Endothelial cell (in vitro differentiated cells): Measurements from ENCODE around the gene ATP8A2. TPM values are rescaled to one million over a fixed set of nuclear protein-coding genes. Genes with fewer than 3 reads are reported as not detected.

Experiments
- DNase-seq: peaks from one replicate; pipeline ENCODE4 v3.0.0; 2021; ENCODE audit warnings: low spot score
- H3K27ac Mint-ChIP-seq: one replicate; pipeline ENCODE4 v1.8.0; 2021; ENCODE audit warnings: mixed read lengths, inconsistent platforms; ENCODE audit not compliant: unreplicated experiment
- H3K27me3 Mint-ChIP-seq: one replicate; pipeline ENCODE4 v1.8.0; 2021; ENCODE audit warnings: mild to moderate bottlenecking, moderate library complexity, mixed read lengths, inconsistent platforms; ENCODE audit not compliant: unreplicated experiment
- H3K36me3 Mint-ChIP-seq: one replicate; pipeline ENCODE4 v1.8.0; 2021; ENCODE audit warnings: mild to moderate bottlenecking, low read depth, mixed read lengths, inconsistent platforms; ENCODE audit not compliant: unreplicated experiment
- H3K4me1 Mint-ChIP-seq: one replicate; pipeline ENCODE4 v1.8.0; 2021; ENCODE audit warnings: mild to moderate bottlenecking, mixed read lengths, inconsistent platforms; ENCODE audit not compliant: unreplicated experiment
- H3K4me3 Mint-ChIP-seq: one replicate; pipeline ENCODE4 v1.8.0; 2021; ENCODE audit warnings: mild to moderate bottlenecking, mixed read lengths, inconsistent platforms; ENCODE audit not compliant: unreplicated experiment
- H3K9me3 Mint-ChIP-seq: one replicate; pipeline ENCODE4 v1.8.0; 2021; ENCODE audit warnings: mixed read lengths, inconsistent platforms; ENCODE audit not compliant: unreplicated experiment
- total RNA-seq: library from RNA; stranded (reverse); fragmentation: NEBNext Ultra II Directional; extraction: Animal tissue kit (Norgen Biotek cat#: 25700); gene quantifications from one replicate; pipeline ENCODE4 v1.2.1, GENCODE V29; 2021; ENCODE audit not compliant: unreplicated experiment
- TF ChIP-seq, protein P1 (sequence below): fragments of 200-600 bp; sonication (generic); IDR thresholded peaks from one replicate; pipeline ENCODE4 v1.5.0; 2021; ENCODE audit warnings: antibody characterized with exemption; ENCODE audit not compliant: unreplicated experiment

ATP8A2 gene
- total RNA-seq, 1 donor from 2014 or later, result 2.1 TPM

DNA sequence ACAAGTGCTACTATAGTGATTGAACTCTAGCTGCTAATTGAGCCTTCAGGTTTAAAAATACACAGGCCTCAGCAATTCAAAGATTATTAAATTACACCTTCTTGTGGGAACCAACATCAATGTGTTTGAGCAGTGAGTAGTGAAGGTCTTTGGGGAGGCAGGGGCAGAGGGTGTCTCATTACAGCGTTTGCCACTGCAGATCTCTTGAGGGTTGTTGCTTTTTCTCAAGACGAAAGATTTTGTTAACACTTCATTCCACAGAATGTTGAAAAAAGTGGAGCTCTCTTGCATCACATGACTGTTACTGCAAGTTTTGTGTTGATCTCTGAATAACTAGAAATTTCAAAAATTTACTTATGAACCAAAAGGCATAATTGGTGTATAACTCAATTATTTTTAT lies 253.6 kb downstream of the ATP8A2 start:
- no peaks in the 10 kb centered on the region for H3K4me1 Mint-ChIP-seq
- TF ChIP-seq, protein P1, sequence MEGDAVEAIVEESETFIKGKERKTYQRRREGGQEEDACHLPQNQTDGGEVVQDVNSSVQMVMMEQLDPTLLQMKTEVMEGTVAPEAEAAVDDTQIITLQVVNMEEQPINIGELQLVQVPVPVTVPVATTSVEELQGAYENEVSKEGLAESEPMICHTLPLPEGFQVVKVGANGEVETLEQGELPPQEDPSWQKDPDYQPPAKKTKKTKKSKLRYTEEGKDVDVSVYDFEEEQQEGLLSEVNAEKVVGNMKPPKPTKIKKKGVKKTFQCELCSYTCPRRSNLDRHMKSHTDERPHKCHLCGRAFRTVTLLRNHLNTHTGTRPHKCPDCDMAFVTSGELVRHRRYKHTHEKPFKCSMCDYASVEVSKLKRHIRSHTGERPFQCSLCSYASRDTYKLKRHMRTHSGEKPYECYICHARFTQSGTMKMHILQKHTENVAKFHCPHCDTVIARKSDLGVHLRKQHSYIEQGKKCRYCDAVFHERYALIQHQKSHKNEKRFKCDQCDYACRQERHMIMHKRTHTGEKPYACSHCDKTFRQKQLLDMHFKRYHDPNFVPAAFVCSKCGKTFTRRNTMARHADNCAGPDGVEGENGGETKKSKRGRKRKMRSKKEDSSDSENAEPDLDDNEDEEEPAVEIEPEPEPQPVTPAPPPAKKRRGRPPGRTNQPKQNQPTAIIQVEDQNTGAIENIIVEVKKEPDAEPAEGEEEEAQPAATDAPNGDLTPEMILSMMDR, result no peak
- no peak overlapping the region for H3K4me3 Mint-ChIP-seq
- no peaks in the 10 kb centered on the region for H3K9me3 Mint-ChIP-seq
- H3K27ac Mint-ChIP-seq, result no peak overlapping the region
- H3K36me3 Mint-ChIP-seq, result no peaks in the 10 kb centered on the region
- DNase-seq, result no peak
- H3K27me3 Mint-ChIP-seq, result peaks cover 2% of the 10 kb centered on the region

DNA sequence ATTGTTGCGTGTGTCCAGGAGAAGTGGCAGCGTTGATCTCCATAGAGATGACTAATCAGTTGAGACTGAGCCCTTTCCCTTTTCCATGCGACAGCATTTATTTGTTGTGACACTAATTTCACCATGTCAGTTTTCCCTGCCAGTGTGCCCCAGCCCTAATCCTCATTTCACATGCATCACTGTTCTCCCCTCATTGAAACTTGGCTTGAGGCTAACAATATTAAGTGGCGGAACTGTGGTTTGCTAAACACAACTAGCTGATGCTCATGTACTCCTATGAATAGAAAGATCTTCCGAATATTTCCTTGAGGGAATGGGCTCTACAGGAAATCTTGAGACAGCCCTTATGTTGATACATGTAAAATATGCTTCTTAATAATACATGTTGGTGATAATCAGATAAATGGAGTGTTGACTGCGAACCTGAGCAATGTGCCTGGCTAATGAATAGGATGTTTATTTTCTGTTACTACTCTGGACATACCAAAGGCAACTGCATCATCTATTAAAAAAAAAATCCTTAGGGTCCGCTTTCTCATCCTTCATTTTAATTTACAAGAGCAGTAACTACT lies 258.6 kb downstream of the ATP8A2 start:
- H3K4me3 Mint-ChIP-seq, result no peak overlapping the region
- TF ChIP-seq, protein P1, result no peak
- no peaks in the 10 kb centered on the region for H3K4me1 Mint-ChIP-seq
- no peak overlapping the region for H3K27ac Mint-ChIP-seq
- H3K9me3 Mint-ChIP-seq, result no peaks in the 10 kb centered on the region
- H3K27me3 Mint-ChIP-seq, result peaks cover 2% of the 10 kb centered on the region
- no peaks in the 10 kb centered on the region for H3K36me3 Mint-ChIP-seq
- DNase-seq, result no peak

DNA sequence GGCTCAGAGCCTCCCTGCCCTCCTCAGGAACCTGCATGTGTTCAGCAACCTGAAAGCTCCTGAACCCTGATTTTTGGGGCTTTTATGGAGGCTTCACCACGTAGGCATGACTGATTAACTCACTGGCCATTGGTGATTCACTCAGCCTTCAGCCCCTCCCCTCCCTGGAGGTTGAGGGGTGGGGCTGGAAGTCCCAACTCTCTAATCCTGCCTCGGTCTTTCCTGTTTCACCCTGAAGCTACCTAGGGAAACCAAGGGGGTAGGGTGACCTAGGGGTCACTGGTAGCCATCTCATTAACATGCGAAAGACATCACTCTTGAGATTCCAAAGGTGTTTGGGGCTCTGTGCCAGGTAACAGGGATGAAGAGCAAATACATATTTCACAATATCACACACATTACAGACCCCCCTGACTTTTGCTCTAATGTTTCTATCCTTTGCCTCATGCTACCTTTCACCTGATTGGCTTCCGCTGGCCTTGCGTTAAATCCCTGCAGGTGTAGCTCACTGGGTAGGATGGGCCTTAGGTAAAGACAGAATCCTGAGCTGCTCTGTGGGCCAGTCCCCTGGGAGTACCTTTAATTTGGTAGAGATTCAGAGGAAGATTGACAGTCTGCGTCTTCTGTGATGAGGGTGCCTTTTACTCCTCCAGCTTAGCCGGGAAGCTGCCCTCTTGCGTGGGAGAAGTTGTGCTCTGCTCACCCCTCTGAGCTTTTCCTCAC lies 260.6 kb downstream of the ATP8A2 start:
- Mint-ChIP-seq H3K27ac (no peak overlapping the region), H3K9me3 (no peaks in the 10 kb centered on the region), H3K4me3 (no peak overlapping the region), H3K27me3 (no peaks in the 10 kb centered on the region), H3K4me1 (no peaks in the 10 kb centered on the region), H3K36me3 (no peaks in the 10 kb centered on the region)
- TF ChIP-seq, protein P1, result no peak
- no peak for DNase-seq

- TF ChIP-seq, protein P1, result no peak
- Mint-ChIP-seq H3K36me3 (no peaks in the 10 kb centered on the region), H3K4me3 (no peak overlapping the region), H3K27me3 (no peaks in the 10 kb centered on the region), H3K27ac (no peak overlapping the region), H3K4me1 (no peaks in the 10 kb centered on the region), H3K9me3 (no peaks in the 10 kb centered on the region)
- DNase-seq, result no peak
Measured at GRCh38 chr13:25633093-25633492, 261.3 kb downstream of the ATP8A2 start.

DNA sequence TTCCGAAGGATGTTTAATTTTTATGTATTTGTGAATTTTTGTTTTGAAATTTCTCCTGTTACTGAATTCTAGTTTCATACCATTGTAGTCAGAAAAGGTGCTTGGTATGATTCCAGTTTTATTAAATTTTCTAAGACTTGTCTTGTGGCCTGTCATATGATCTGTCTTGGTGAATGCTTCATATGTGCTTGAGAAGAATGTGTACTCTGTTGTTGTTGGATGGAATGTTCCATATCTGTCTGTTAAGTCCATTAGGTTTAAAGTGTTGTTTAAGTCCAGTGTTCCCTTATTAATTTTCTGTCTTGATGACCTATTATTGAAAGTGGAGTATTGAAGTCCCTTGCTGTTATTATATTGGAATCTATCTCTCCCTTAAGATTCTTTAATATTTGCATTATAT lies 273.9 kb downstream of the ATP8A2 start:
- DNase-seq, result no peak
- Mint-ChIP-seq H3K4me3 (no peak overlapping the region), H3K27me3 (no peaks in the 10 kb centered on the region), H3K9me3 (no peaks in the 10 kb centered on the region), H3K36me3 (no peaks in the 10 kb centered on the region), H3K27ac (no peak overlapping the region), H3K4me1 (no peaks in the 10 kb centered on the region)
- TF ChIP-seq, protein P1, result no peak
